Suppressor macrophage treated with lipopolysaccharide for 4 hours (primary cell): ENCODE data around the gene ALG12.

Experiments used
- DNase-seq: peaks from one replicate; pipeline ENCODE4 v3.0.0-alpha.2; 2020

ALG12 gene

GRCh38 chr22:49917974-49918910 lies at the start of gene ALG12, which contains the start of gene CRELD2:
Gene ALG12 (minus strand): TSS chr22:49918438. CDS start chr22:49913765, 4,673 bp downstream.
Gene CRELD2 (plus strand): TSS chr22:49918634. CDS start chr22:49918770, 136 bp downstream.
- DNase-seq: peak; percentile 99

GRCh38 chr22:49967706-49968208 lies 49.5 kb upstream of the ALG12 start:
- DNase-seq: no peak

- peak; percentile 98 for DNase-seq
These were observed 48.8 kb upstream of the ALG12 start for GRCh38 chr22:49966774-49967705.

GRCh38 chr22:49966041-49966773 lies 48.0 kb upstream of the ALG12 start:
- peak; percentile 55 for DNase-seq

- DNase-seq: peak; percentile 33
These were observed 47.1 kb upstream of the ALG12 start for GRCh38 chr22:49965091-49966040.

GRCh38 chr22:49964136-49965090 lies 46.2 kb upstream of the ALG12 start:
- DNase-seq: no peak

- no peak for DNase-seq
These were observed 45.4 kb upstream of the ALG12 start for GRCh38 chr22:49963647-49964026.

GRCh38 chr22:49962751-49963646 lies 44.8 kb upstream of the ALG12 start:
- peak; percentile 12 for DNase-seq

- peak; percentile 96 for DNase-seq
These were observed 43.9 kb upstream of the ALG12 start for GRCh38 chr22:49962012-49962750.

GRCh38 chr22:49961601-49962011 lies 43.4 kb upstream of the ALG12 start:
- DNase-seq: no peak

- peak; percentile 65 for DNase-seq
These were observed 42.9 kb upstream of the ALG12 start for GRCh38 chr22:49961005-49961600.

GRCh38 chr22:49960159-49961004 lies 42.1 kb upstream of the ALG12 start, which contains the start of gene PIM3:
Gene PIM3 (plus strand): TSS chr22:49960772. CDS start chr22:49960948, 176 bp downstream.
- DNase-seq: peak; percentile 99

- peak; percentile 25 for DNase-seq
These were observed 41.5 kb upstream of the ALG12 start for GRCh38 chr22:49959782-49960158.

GRCh38 chr22:49958931-49959781 lies 40.9 kb upstream of the ALG12 start:
- no peak for DNase-seq

- DNase-seq: no peak
These were observed 40.2 kb upstream of the ALG12 start for GRCh38 chr22:49958366-49958921.
